Prostate gland (tissue), 2 donors: ENCODE results near the gene C16orf86. TPM values are rescaled to one million over a fixed set of nuclear protein-coding genes. Genes with fewer than 3 reads are reported as not detected.

Experiments used
- DNase-seq: peaks from one replicate; pipeline ENCODE4 v3.0.0-alpha.2; 2019; ENCODE audit warnings: low spot score
- H3K27ac ChIP-seq, 2 donors: fragments of 200-600 bp; sonication (generic); 2 replicates each; pipeline ENCODE4 v1.5.1; 2017 to 2019
- H3K27me3 ChIP-seq: fragments of 200-600 bp; sonication (generic); replicated peaks from 2 replicates; pipeline ENCODE4 v1.5.1; 2019; ENCODE audit not compliant: insufficient read depth
- H3K36me3 ChIP-seq, 2 donors: fragments of 200-600 bp; sonication (generic); 1 replicate in 1 of 2; 2 replicates in 1 of 2; pipeline versions ENCODE4 v1.5.1 to v1.8.1; 2017 to 2019
- H3K4me1 ChIP-seq: fragments of 200-600 bp; sonication (generic); replicated peaks from 2 replicates; pipeline ENCODE4 v1.5.1; 2019
- H3K4me3 ChIP-seq, 2 donors: fragments of 200-600 bp; sonication (generic); 2 replicates each; pipeline ENCODE4 v1.5.1; 2017 to 2019
- H3K9me3 ChIP-seq: fragments of 200-600 bp; sonication (generic); 2 replicates; pipeline ENCODE4 v1.5.1; 2017
- CTCF ChIP-seq, 4 experiments: fragments of 200-600 bp in 2 of 4; fragments of 450-650 bp in 2 of 4; sonication (generic) in 2 of 4; IDR thresholded peaks; 1 replicate in 3 of 4; 2 replicates in 1 of 4; pipeline ENCODE4 v1.5.1; 2016 to 2019; ENCODE audit warnings: antibody characterized with exemption in 4 of 4, mild to moderate bottlenecking in 2 of 4, moderate library complexity in 2 of 4
- POLR2A ChIP-seq: fragments of 450-650 bp; IDR thresholded peaks from one replicate; pipeline ENCODE4 v1.6.1; 2016; ENCODE audit warnings: antibody characterized with exemption, mild to moderate bottlenecking
- POLR2AphosphoS5 ChIP-seq: sonication (generic); formaldehyde crosslinking; IDR thresholded peaks from one replicate; pipeline ENCODE4 v1.6.1; 2017; ENCODE audit warnings: antibody characterized with exemption
- WGBS: methylation state at CpG from one replicate; pipeline ENCODE4 v1.1.5; 2018; 5-methylcytosine and 5-hydroxymethylcytosine counted together
- intact Hi-C: fragments of 100-400 bp; cut with DNase I; formaldehyde crosslinking; loops from one replicate; pipeline ENCODE4 v1.14.2; 2022
- total RNA-seq, 2 donors: library from RNA; depleted of rRNA; stranded (reverse); fragments of >200 nt; gene quantifications; one replicate each; pipeline ENCODE4 v1.1.0, GENCODE V29; 2016

Gene C16orf86
- total RNA-seq, 2 donors from 2014 or later: 10.0 to 18.3 TPM

GRCh38 chr16:67657017-67657608 is 9.5 kb upstream of the C16orf86 start:
- H3K4me1 ChIP-seq: peaks cover 4% of the 10 kb centered on the region
- no peaks in the 10 kb centered on the region for H3K36me3 ChIP-seq
- H3K27ac ChIP-seq: no peak overlapping the region
- no peak overlapping the region for H3K4me3 ChIP-seq
- WGBS: 88% methylated on average over 16 of the region's 16 CpGs
- no peak for TF ChIP-seq POLR2AphosphoS5
- no peak for TF ChIP-seq POLR2A
- no peak for TF ChIP-seq CTCF (IDR thresholded peaks at IDR 0.05)
- DNase-seq: no peak
- H3K27me3 ChIP-seq: no peaks in the 10 kb centered on the region
- intact Hi-C loops: no loop called here
- no peaks in the 10 kb centered on the region for H3K9me3 ChIP-seq

- 94% methylated on average over 18 of the region's 18 CpGs for WGBS
- Histone ChIP-seq H3K4me3 (no peak overlapping the region), H3K9me3 (no peaks in the 10 kb centered on the region), H3K36me3 (no peaks in the 10 kb centered on the region), H3K27me3 (no peaks in the 10 kb centered on the region), H3K4me1 (peaks cover 4% of the 10 kb centered on the region), H3K27ac (no peak overlapping the region)
- TF ChIP-seq CTCF (IDR thresholded peaks at IDR 0.05) (no peak), POLR2A (no peak), POLR2AphosphoS5 (no peak)
- DNase-seq: no peak
- intact Hi-C loops: no loop called here
These were observed 8.7 kb upstream of the C16orf86 start for GRCh38 chr16:67657751-67658518.

- no peak for TF ChIP-seq CTCF (IDR thresholded peaks at IDR 0.05)
- no peak for TF ChIP-seq POLR2AphosphoS5
- no peak for TF ChIP-seq POLR2A
- peak overlapping the region; percentile 70 to 81 for H3K4me3 ChIP-seq
- H3K4me1 ChIP-seq: peaks cover 4% of the 10 kb centered on the region
- intact Hi-C loops: no loop called here
- no peak for DNase-seq
- 31% methylated on average over 21 of the region's 21 CpGs for WGBS
- H3K9me3 ChIP-seq: no peaks in the 10 kb centered on the region
- no peaks in the 10 kb centered on the region for H3K27me3 ChIP-seq
- no peaks in the 10 kb centered on the region for H3K36me3 ChIP-seq
- H3K27ac ChIP-seq: peak overlapping the region in 1 of 2 donors; percentile 80
These were observed 7.6 kb upstream of the C16orf86 start for GRCh38 chr16:67658849-67659674.

GRCh38 chr16:67659675-67660563 is 6.7 kb upstream of the C16orf86 start, which contains the start of gene ACD:
ACD (minus strand) TSS chr16:67660260; CDS start chr16:67660220, 40 bp downstream.
- H3K27ac ChIP-seq: peak within 1 kb of the TSS; percentile 80 to 96
- WGBS: 2% methylated on average over 73 of the region's 83 CpGs
- TF ChIP-seq POLR2AphosphoS5: peak; percentile 91
- TF ChIP-seq POLR2A: peak; percentile 77
- peak in 1 of 4 experiments; percentile 4 for TF ChIP-seq CTCF (IDR thresholded peaks at IDR 0.05)
- intact Hi-C loops: loop anchor here (5.0 to 10.0 kb wide), 2 partner anchors 135 to 182 kb away; partner anchors contain the start of genes RIPOR1 and THAP11
- H3K9me3 ChIP-seq: no peaks in the 10 kb centered on the region
- H3K36me3 ChIP-seq: no peaks in the 10 kb centered on the region
- peaks cover 4% of the 10 kb centered on the region for H3K4me1 ChIP-seq
- DNase-seq: peak; percentile 86
- no peaks in the 10 kb centered on the region for H3K27me3 ChIP-seq
- peak within 1 kb of the TSS; percentile 70 to 81 for H3K4me3 ChIP-seq
